Astrocyte of the cerebellum (primary cell): Measurements from ENCODE around the gene NIM1K.

Experiments used
- DNase-seq: peaks from one replicate; pipeline ENCODE4 v3.0.0-alpha.2; 2011; ENCODE audit warnings: low read depth
- H3K4me3 ChIP-seq: 2 replicates; pipeline ENCODE4 v1.5.1; 2011; ENCODE audit warnings: mild to moderate bottlenecking, low read depth, low read length, moderate library complexity
- in situ Hi-C: cut with HindIII; loops from 2 replicates; pipeline ENCODE4 v1.10.0; 2017; ENCODE audit warnings: low sequenced_read_pairs
- TF ChIP-seq, protein P1 (sequence below): IDR thresholded peaks from 2 replicates; pipeline ENCODE4 v1.5.1; 2012; ENCODE audit warnings: low read length, low read depth, moderate library complexity, mild to moderate bottlenecking; ENCODE audit errors: missing control alignments

NIM1K gene

GRCh38 chr5:43191740-43192557, at the start of gene NIM1K:
NIM1K (plus strand) TSS chr5:43192225; CDS start chr5:43245776, 53,551 bp downstream.
- in situ Hi-C loops, result no loop called here
- no peak for DNase-seq
- peak within 1 kb of the TSS; percentile 42 for H3K4me3 ChIP-seq

GRCh38 chr5:43145071-43145470, 47.0 kb upstream of the NIM1K start:
- in situ Hi-C loops, result no loop called here
- TF ChIP-seq, protein P1, sequence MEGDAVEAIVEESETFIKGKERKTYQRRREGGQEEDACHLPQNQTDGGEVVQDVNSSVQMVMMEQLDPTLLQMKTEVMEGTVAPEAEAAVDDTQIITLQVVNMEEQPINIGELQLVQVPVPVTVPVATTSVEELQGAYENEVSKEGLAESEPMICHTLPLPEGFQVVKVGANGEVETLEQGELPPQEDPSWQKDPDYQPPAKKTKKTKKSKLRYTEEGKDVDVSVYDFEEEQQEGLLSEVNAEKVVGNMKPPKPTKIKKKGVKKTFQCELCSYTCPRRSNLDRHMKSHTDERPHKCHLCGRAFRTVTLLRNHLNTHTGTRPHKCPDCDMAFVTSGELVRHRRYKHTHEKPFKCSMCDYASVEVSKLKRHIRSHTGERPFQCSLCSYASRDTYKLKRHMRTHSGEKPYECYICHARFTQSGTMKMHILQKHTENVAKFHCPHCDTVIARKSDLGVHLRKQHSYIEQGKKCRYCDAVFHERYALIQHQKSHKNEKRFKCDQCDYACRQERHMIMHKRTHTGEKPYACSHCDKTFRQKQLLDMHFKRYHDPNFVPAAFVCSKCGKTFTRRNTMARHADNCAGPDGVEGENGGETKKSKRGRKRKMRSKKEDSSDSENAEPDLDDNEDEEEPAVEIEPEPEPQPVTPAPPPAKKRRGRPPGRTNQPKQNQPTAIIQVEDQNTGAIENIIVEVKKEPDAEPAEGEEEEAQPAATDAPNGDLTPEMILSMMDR, result no peak
- no peak overlapping the region for H3K4me3 ChIP-seq
- DNase-seq, result no peak

More at GRCh38 chr5:43191740-43192557, at the start of gene NIM1K:
- TF ChIP-seq, protein P1, result no peak

GRCh38 chr5:43146958-43147357, 45.1 kb upstream of the NIM1K start:
- DNase-seq, result no peak
- in situ Hi-C loops, result no loop called here
- TF ChIP-seq, protein P1, result no peak
- no peak overlapping the region for H3K4me3 ChIP-seq

GRCh38 chr5:43148417-43148816, 43.6 kb upstream of the NIM1K start:
- in situ Hi-C loops, result no loop called here
- H3K4me3 ChIP-seq, result no peak overlapping the region
- TF ChIP-seq, protein P1, result no peak
- no peak for DNase-seq

DNA sequence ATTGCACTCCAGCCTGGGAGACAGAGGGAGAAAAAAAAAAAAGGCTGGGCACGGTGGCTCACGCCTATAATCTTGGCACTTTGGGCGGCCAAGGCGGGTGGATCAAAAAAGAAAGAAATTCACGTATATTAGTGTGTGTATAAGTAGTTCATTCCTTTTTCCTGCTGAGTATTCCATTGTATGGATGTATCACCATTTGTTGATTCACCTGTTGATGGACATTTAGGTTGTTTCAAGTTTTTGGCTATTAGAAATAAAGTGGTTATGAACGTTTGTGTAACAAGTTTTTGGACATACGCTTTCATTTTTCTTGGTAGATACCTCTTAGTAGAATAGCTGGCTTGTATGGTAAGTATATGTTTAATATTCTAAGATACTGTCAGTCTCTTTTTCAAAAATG, 42.8 kb upstream of the NIM1K start:
- in situ Hi-C loops, result no loop called here
- TF ChIP-seq, protein P1, result no peak
- no peak overlapping the region for H3K4me3 ChIP-seq
- DNase-seq, result no peak

- in situ Hi-C loops, result no loop called here
These were observed 42.0 kb upstream of the NIM1K start for GRCh38 chr5:43150075-43150474.

More at GRCh38 chr5:43150075-43150474, 42.0 kb upstream of the NIM1K start:
- no peak for DNase-seq
- TF ChIP-seq, protein P1, result no peak
- no peak overlapping the region for H3K4me3 ChIP-seq
